HG02973 (cell line): ENCODE measurements around the gene MOGAT2.

ENCODE experiments used
- ATAC-seq: cut with Tn5 transposase; IDR thresholded peaks from one replicate; pipeline ENCODE4 v1.9.1; 2021; ENCODE audit warnings: moderate library complexity; ENCODE audit not compliant: unreplicated experiment

Gene MOGAT2

GRCh38 chr11:75776546-75776945 is 58.9 kb downstream of the MOGAT2 start:
- no peak for ATAC-seq

- no peak for ATAC-seq
Observed at GRCh38 chr11:75777461-75778110, 59.9 kb downstream of the MOGAT2 start.

- ATAC-seq = no peak
Observed at GRCh38 chr11:75778962-75779361, 61.3 kb downstream of the MOGAT2 start.

- no peak for ATAC-seq
Observed at GRCh38 chr11:75779960-75780359, 62.3 kb downstream of the MOGAT2 start.

- ATAC-seq = no peak
Observed at GRCh38 chr11:75780888-75781287, 63.2 kb downstream of the MOGAT2 start.

GRCh38 chr11:75781296-75781695 is 63.7 kb downstream of the MOGAT2 start:
- no peak for ATAC-seq

- ATAC-seq = no peak
Observed at GRCh38 chr11:75781831-75782230, 64.2 kb downstream of the MOGAT2 start.
